HepG2 (cell line): ENCODE data around the gene HES1. TPM values are rescaled to one million over a fixed set of nuclear protein-coding genes. Genes with fewer than 3 reads are reported as not detected.

ENCODE experiments used
- ATAC-seq: fragments of 200-7000 bp; cut with Tn5 transposase; 3 replicates; pipeline ENCODE4 v1.9.1; 2020; ENCODE audit warnings: mild to moderate bottlenecking, moderate library complexity
- BruUV-seq: library from RNA; stranded (reverse); fragments of 400-500 nt; replicated peaks from 2 replicates; lab custom pipeline; 2021; lab: Mats Ljungman, UMichigan
- CTCF ChIA-PET: fragments of 300-600 bp; formaldehyde crosslinking; extraction: SDS; loops from one replicate; lab custom pipeline; 2021; ENCODE audit warnings: low total read pairs, inconsistent platforms, low intra/inter-chr PET ratio; lab: Yijun Ruan, JAX
- POLR2A ChIA-PET: fragments of 350-600 bp; sonication (Branson Sonifier 250); formaldehyde crosslinking; loops from one replicate; lab custom pipeline; 2020; ENCODE audit warnings: antibody characterized with exemption, inconsistent platforms; lab: Yijun Ruan, JAX
- DNase-seq: peaks from one replicate; pipeline ENCODE4 v3.0.0-alpha.2; 2015; ENCODE audit warnings: low spot score
- FAIRE-seq: peaks from 3 replicates; lab custom pipeline; 2011; peaks lifted over from hg19 to GRCh38; lab: Jason Lieb, UNC
- H2AFZ ChIP-seq: one replicate; pipeline ENCODE4 v1.6.1; 2011; ENCODE audit warnings: low read length, inconsistent platforms
- H3K27ac ChIP-seq: fragments of 300-600 bp; 3 replicates; pipeline ENCODE4 v1.8.0; 2011; ENCODE audit warnings: mixed run types, mild to moderate bottlenecking, mixed read lengths, low read length, inconsistent platforms; ENCODE audit not compliant: insufficient read depth; ENCODE audit errors: extremely low read length
- H3K27me3 ChIP-seq, 2 experiments: fragments of 200-600 bp in 1 of 2; 2 replicates in 1 of 2; 3 replicates in 1 of 2; pipeline versions ENCODE4 v1.6.0 to v1.8.0; 2011; ENCODE audit warnings: low read length in 2 of 2, mild to moderate bottlenecking in 2 of 2, moderate library complexity in 2 of 2, inconsistent platforms in 1 of 2; ENCODE audit not compliant: insufficient read depth in 2 of 2, control insufficient read depth in 1 of 2
- H3K36me3 ChIP-seq, 2 experiments: fragments of 200-600 bp in 1 of 2; replicated peaks in 1 of 2; 2 replicates in 1 of 2; 3 replicates in 1 of 2; pipeline versions ENCODE4 v1.5.1 to v1.8.0; 2011; ENCODE audit warnings: low read length in 2 of 2, inconsistent platforms in 1 of 2; ENCODE audit not compliant: insufficient read depth in 2 of 2, control insufficient read depth in 1 of 2
- H3K4me1 ChIP-seq: 2 replicates; pipeline ENCODE4 v1.5.1; 2012; ENCODE audit warnings: low read length, inconsistent platforms; ENCODE audit not compliant: insufficient read depth
- H3K4me2 ChIP-seq: 2 replicates; pipeline ENCODE4 v1.6.0; 2011; ENCODE audit warnings: low read depth, low read length, inconsistent platforms
- H3K4me3 ChIP-seq, 3 experiments: fragments of 200-600 bp in 1 of 3; sonication (generic), shearing (Covaris generic) in 1 of 3; replicated peaks in 1 of 3; 2 replicates each; pipeline ENCODE4 v1.5.1; 2011 to 2016; ENCODE audit warnings: low read length in 3 of 3, inconsistent platforms in 2 of 3, low read depth in 2 of 3, mild to moderate bottlenecking in 2 of 3, control low read depth in 1 of 3, mixed read lengths in 1 of 3; ENCODE audit not compliant: insufficient read depth in 1 of 3
- H3K79me2 ChIP-seq: one replicate; pipeline ENCODE4 v1.6.1; 2011; ENCODE audit warnings: low read length, inconsistent platforms; ENCODE audit not compliant: insufficient read depth
- H3K9ac ChIP-seq: 2 replicates; pipeline ENCODE4 v1.6.0; 2011; ENCODE audit warnings: mild to moderate bottlenecking, low read depth, low read length, inconsistent platforms; ENCODE audit not compliant: insufficient read depth
- H3K9me3 ChIP-seq: 2 replicates; pipeline ENCODE4 v1.5.1; 2012; ENCODE audit warnings: mild to moderate bottlenecking, low read length
- H4K20me1 ChIP-seq: 2 replicates; pipeline ENCODE4 v1.6.0; 2011; ENCODE audit warnings: inconsistent platforms, mild to moderate bottlenecking, low read length, moderate library complexity; ENCODE audit not compliant: insufficient read depth
- HMG20B ChIP-seq: conservative IDR thresholded peaks from 2 replicates; pipeline ENCODE4 v1.6.1; 2016; ENCODE audit warnings: missing genetic modification reagents, missing compliant biosample characterization
- HOXA9 ChIP-seq: sonication (generic); formaldehyde crosslinking; IDR thresholded peaks from 2 replicates; pipeline ENCODE4 v1.8.1; 2022; ENCODE audit warnings: missing genetic modification reagents, mild to moderate bottlenecking, moderate library complexity, borderline replicate concordance
- KAT2B ChIP-seq: fragments of 150-350 bp; IDR thresholded peaks from 2 replicates; pipeline ENCODE4 v1.6.1; 2014; ENCODE audit warnings: low read depth, low read length, borderline replicate concordance
- KLF11 ChIP-seq: IDR thresholded peaks from 2 replicates; pipeline ENCODE4 v1.6.1; 2016; ENCODE audit warnings: missing compliant biosample characterization
- NCOA2 ChIP-seq: sonication (generic); formaldehyde crosslinking; IDR thresholded peaks from 2 replicates; pipeline ENCODE4 v1.8.0; 2022; ENCODE audit warnings: inconsistent platforms
- POLR2AphosphoS5 ChIP-seq: IDR thresholded peaks from 2 replicates; pipeline ENCODE4 v1.6.1; 2012; ENCODE audit warnings: low read depth, low read length
- RBFOX2 ChIP-seq: fragments of 200-400 bp; formaldehyde crosslinking; IDR thresholded peaks from 2 replicates; pipeline ENCODE4 v1.6.1; 2017; ENCODE audit warnings: low read depth, mild to moderate bottlenecking, low read length
- RFX1 ChIP-seq: fragments of 450-650 bp; IDR thresholded peaks from 2 replicates; pipeline ENCODE4 v1.6.1; 2017
- SMARCC2 ChIP-seq: fragments of 450-650 bp; IDR thresholded peaks from 2 replicates; pipeline ENCODE4 v1.6.1; 2017; ENCODE audit warnings: antibody characterized with exemption, mild to moderate bottlenecking
- SOX6 ChIP-seq, 2 experiments: fragments of 450-650 bp in 1 of 2; sonication (generic) in 1 of 2; formaldehyde crosslinking in 1 of 2; IDR thresholded peaks; 2 replicates each; pipeline versions ENCODE4 v1.4.0 to v1.6.1; 2017 to 2020; ENCODE audit warnings: antibody characterized with exemption in 1 of 2, mild to moderate bottlenecking in 1 of 2, missing genetic modification reagents in 1 of 2
- ZBTB7B ChIP-seq: sonication (generic); formaldehyde crosslinking; IDR thresholded peaks from 2 replicates; pipeline ENCODE4 v1.4.0; 2020; ENCODE audit warnings: missing genetic modification reagents
- WGBS: methylation state at CpG from one replicate; pipeline ENCODE4 v1.1.6; 2017; ENCODE audit warnings: low lambda C conversion rate; 5-methylcytosine and 5-hydroxymethylcytosine counted together
- in situ Hi-C: cut with HindIII; loops from 2 replicates; pipeline ENCODE4 v1.10.0; 2017; ENCODE audit warnings: low pct_unique_long_range_greater_than_20kb; ENCODE audit not compliant: extremely low pct_ligation_motif_present
- intact Hi-C: fragments of 100-400 bp; cut with micrococcal nuclease; formaldehyde crosslinking; loops from one replicate; pipeline ENCODE4 v1.10.0; 2022; ENCODE audit not compliant: unreplicated experiment
- polyA plus RNA-seq, 8 experiments: library from polyadenylated mRNA; depleted of rRNA in 3 of 8; stranded (reverse) in 7 of 8; unstranded in 1 of 8; fragments of >200 nt; fragmentation: Illumina TruSeq in 4 of 8; extraction: Trizol in 4 of 8; gene quantifications; 2 replicates each; pipeline versions ENCODE4 v1.2.1 to v1.2.3, GENCODE V29; 2011 to 2016; ENCODE audit warnings: low read depth in 4 of 8, missing spikeins in 1 of 8, mixed read lengths in 1 of 8; ENCODE audit not compliant: insufficient read depth in 1 of 8
- total RNA-seq, 5 experiments: library from RNA; depleted of rRNA; stranded (reverse); fragments of >200 nt; fragmentation: Illumina TruSeq; extraction: Trizol; gene quantifications; 2 replicates each; pipeline ENCODE4 v1.2.3, GENCODE V29; 2016; ENCODE audit warnings: low read depth in 1 of 5
- TF ChIP-seq, protein P1 (sequence below): sonication (generic); formaldehyde crosslinking; IDR thresholded peaks from 2 replicates; pipeline ENCODE4 v1.5.0; 2020; ENCODE audit warnings: missing genetic modification reagents
- TF ChIP-seq, protein P2 (sequence below): sonication (generic); formaldehyde crosslinking; IDR thresholded peaks from 2 replicates; pipeline ENCODE4 v1.5.1; 2020; ENCODE audit warnings: mild to moderate bottlenecking, missing genetic modification reagents

The HES1 gene
- total and polyA plus RNA-seq, 2 of the 13 experiments (the other 11 are each of a cell fraction or from before 2014, with no cell fraction given) = 15.4 to 19.8 TPM

DNA sequence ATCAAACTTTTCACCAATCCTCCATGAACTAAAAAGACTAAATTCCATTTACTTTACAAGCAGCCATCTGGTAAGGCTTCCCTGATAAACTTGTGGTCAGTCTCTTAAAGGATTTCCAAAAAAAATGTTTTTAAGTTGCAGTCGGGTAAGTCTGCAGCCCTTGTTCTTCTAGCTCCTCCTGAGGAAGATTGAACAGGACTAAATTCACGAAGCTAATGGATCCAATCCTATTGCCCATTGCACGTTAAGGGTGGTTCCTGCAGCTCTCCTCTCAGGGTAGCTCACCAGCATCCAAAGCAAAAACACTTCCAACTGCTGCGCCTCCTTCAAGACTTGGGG, 2.8 kb downstream of the HES1 start:
- Histone ChIP-seq H3K36me3 (peaks cover 0 to 2% of the 10 kb centered on the region in 2 experiments; a peak in 1 of 5 replicates), H4K20me1 (peaks cover 19% of the 10 kb centered on the region; the same call in 1 of the 2 replicates), H3K9ac (peak overlapping the region; percentile 33), H2AFZ (no peak overlapping the region), H3K4me1 (peaks cover 51% of the 10 kb centered on the region), H3K4me3 (peak overlapping the region; percentile 21 to 95 (median 74); a peak in 4 of 6 replicates), H3K27me3 (no peaks in the 10 kb centered on the region; a peak in 1 of 5 replicates), H3K27ac (no peak overlapping the region), H3K4me2 (peak overlapping the region; percentile 98), H3K79me2 (peaks cover 19% of the 10 kb centered on the region), H3K9me3 (no peaks in the 10 kb centered on the region)
- in situ Hi-C loops (loop anchor here (5.0 to 10.0 kb wide), 3 partner anchors 64 to 356 kb away; no protein-coding TSS in a partner anchor), intact Hi-C loops (loop anchor here (2.0 to 10.0 kb wide), 3 partner anchors 168 to 544 kb away; partner anchors contain the start of gene OPA1)
- CTCF ChIA-PET = interaction anchor here (1.0 to 2.4 kb wide), 3 partner anchors 168 to 358 kb away, joined by 4 to 8 read pairs (median 6); no protein-coding TSS in a partner anchor
- DNase-seq = no peak
- POLR2A ChIA-PET = interaction anchor here (1.4 to 11.5 kb wide), 6 partner anchors 8 to 135 kb away, joined by 3 to 128 read pairs (median 15); no protein-coding TSS in a partner anchor
- FAIRE-seq = no peak
- WGBS = 62% methylated on average over 4 of the region's 4 CpGs
- TF ChIP-seq POLR2AphosphoS5 = 0 out of 2 replicates have a peak, but pooled peaks have one; percentile 17
- TF ChIP-seq RBFOX2 = peak; percentile 65
- TF ChIP-seq NCOA2 (CRISPR knock-in tag) = no peak
- no peak for ATAC-seq
- no TSS peak for BruUV-seq

DNA sequence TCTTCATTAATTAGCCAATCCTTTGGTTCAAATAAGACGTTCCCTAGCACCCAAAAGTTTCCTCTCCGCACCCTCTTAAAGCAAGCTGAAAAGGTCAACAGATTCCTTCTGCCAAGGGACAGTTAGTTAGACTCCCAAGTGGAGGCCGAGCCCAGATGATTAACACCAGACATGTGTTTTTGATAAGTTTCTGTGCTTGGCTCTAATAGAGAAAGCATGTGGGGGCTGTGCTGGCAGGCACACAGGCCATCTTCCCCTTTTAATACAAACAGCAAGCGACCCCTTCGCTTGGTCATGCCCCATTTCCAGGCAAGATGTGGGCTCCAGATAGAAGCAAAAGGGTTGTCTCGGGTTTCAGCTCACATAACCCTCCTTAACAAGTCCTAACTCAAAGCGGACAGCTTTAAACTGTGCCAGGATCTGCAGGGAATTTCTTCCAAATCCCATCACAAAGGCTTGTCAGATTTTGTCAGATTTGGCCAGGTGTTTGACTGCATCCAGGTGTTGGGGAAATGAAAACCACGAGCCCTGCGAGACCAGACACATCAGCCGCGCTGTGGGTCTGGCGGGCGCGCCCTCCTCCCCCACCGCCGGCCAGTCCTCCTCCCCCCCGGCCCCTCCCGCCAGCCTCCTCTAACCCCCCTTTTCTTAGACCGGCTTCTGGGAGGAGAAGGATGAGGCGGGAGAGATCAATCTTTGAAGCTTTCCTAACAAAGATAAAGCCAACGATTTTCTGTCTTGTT, 3.3 kb downstream of the HES1 start:
- no peak for ATAC-seq
- peaks cover 51% of the 10 kb centered on the region for H3K4me1 ChIP-seq
- no peak for TF ChIP-seq SOX6 (IDR thresholded peaks at IDR 0.05)
- TF ChIP-seq SOX6 (CRISPR knock-in tag; IDR thresholded peaks at IDR 0.05) = no peak; the same call in 1 of the 2 replicates
- TF ChIP-seq ZBTB7B = no peak
- no peak for TF ChIP-seq SMARCC2
- TF ChIP-seq KLF11 (CRISPR knock-in tag) = no peak
- no peak for TF ChIP-seq KAT2B
- TF ChIP-seq, protein P1, sequence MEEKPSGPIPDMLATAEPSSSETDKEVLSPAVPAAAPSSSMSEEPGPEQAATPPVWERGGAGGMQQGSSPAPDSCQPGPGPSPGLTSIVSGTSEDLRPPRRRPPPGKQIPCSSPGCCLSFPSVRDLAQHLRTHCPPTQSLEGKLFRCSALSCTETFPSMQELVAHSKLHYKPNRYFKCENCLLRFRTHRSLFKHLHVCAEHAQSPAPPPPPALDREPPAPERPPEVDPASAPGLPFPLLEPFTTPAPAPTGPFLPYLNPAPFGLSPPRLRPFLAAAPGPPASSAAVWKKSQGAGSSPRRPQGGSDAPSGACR (CRISPR knock-in tag) = no peak
- no peak for TF ChIP-seq RFX1
- TF ChIP-seq, protein P2, sequence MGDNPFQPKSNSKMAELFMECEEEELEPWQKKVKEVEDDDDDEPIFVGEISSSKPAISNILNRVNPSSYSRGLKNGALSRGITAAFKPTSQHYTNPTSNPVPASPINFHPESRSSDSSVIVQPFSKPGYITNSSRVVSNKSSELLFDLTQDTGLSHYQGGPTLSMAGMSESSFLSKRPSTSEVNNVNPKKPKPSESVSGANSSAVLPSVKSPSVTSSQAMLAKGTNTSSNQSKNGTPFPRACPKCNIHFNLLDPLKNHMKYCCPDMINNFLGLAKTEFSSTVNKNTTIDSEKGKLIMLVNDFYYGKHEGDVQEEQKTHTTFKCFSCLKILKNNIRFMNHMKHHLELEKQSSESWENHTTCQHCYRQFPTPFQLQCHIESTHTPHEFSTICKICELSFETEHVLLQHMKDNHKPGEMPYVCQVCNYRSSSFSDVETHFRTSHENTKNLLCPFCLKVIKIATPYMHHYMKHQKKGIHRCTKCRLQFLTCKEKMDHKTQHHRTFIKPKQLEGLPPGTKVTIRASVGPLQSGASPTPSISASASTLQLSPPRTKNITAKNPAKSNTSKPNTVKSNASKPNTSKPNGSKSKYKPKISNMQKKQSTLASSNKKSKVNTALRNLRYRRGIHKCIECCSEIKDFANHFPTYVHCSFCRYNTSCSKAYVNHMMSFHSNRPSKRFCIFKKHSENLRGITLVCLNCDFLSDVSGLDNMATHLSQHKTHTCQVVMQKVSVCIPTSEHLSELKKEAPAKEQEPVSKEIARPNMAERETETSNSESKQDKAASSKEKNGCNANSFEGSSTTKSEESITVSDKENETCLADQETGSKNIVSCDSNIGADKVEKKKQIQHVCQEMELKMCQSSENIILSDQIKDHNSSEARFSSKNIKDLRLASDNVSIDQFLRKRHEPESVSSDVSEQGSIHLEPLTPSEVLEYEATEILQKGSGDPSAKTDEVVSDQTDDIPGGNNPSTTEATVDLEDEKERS (CRISPR knock-in tag) = no peak
- TF ChIP-seq HMG20B (CRISPR knock-in tag) = no peak
- no peak for TF ChIP-seq HOXA9 (CRISPR knock-in tag)

More for the DNA sequence above, 3.3 kb downstream of the HES1 start:
- Histone ChIP-seq H3K27me3 (no peaks in the 10 kb centered on the region; a peak in 1 of 5 replicates), H3K4me3 (peak overlapping the region; percentile 18 to 95 (median 74); a peak in 5 of 6 replicates), H3K9me3 (no peaks in the 10 kb centered on the region), H4K20me1 (peaks cover 19% of the 10 kb centered on the region; the same call in 1 of the 2 replicates), H2AFZ (no peak overlapping the region), H3K36me3 (peaks cover 0 to 2% of the 10 kb centered on the region in 2 experiments; a peak in 1 of 5 replicates), H3K4me2 (peak overlapping the region; percentile 98), H3K79me2 (peaks cover 19% of the 10 kb centered on the region), H3K27ac (peak overlapping the region; percentile 85), H3K9ac (peak overlapping the region; percentile 55; the same call in 1 of the 2 replicates)
- in situ Hi-C loops (loop anchor here (5.0 to 10.0 kb wide), 3 partner anchors 64 to 357 kb away; no protein-coding TSS in a partner anchor), intact Hi-C loops (loop anchor here (2.0 to 10.0 kb wide), 3 partner anchors 168 to 544 kb away; partner anchors contain the start of gene OPA1)
- FAIRE-seq = no peak
- no TSS peak for BruUV-seq
- POLR2A ChIA-PET = interaction anchor here (0.6 to 11.5 kb wide), 12 partner anchors 9 to 407 kb away, joined by 3 to 128 read pairs (median 4); no protein-coding TSS in a partner anchor
- DNase-seq = peak; percentile 43
- CTCF ChIA-PET = no interaction called here
- WGBS = 18% methylated on average over 17 of the region's 21 CpGs
